GM23338 (cell line): ENCODE measurements around the gene CA5B. TPM values are rescaled to one million over a fixed set of nuclear protein-coding genes. Genes with fewer than 3 reads are reported as not detected.

Experiments used
- ATAC-seq: fragments of 200-7000 bp; cut with Tn5 transposase; 3 replicates; pipeline ENCODE4 v1.9.1; 2020
- DNase-seq: peaks from one replicate; pipeline ENCODE4 v3.0.0-alpha.2; 2015; ENCODE audit warnings: low spot score
- H2AFZ ChIP-seq: fragments of 200-600 bp; sonication (generic); 2 replicates; pipeline ENCODE4 v1.8.0; 2016; ENCODE audit warnings: antibody characterized with exemption, mild to moderate bottlenecking, moderate library complexity
- H3F3A ChIP-seq: fragments of 200-600 bp; sonication (generic); replicated peaks from 2 replicates; pipeline ENCODE4 v1.8.0; 2017; ENCODE audit warnings: antibody characterized with exemption, mixed run types, low read depth
- H3K27ac ChIP-seq: fragments of 200-600 bp; sonication (generic); 2 replicates; pipeline ENCODE4 v1.6.1; 2016; ENCODE audit warnings: low read depth
- H3K27me3 ChIP-seq: fragments of 200-600 bp; sonication (generic); 2 replicates; pipeline ENCODE4 v1.8.0; 2016; ENCODE audit warnings: mild to moderate bottlenecking, mixed run types, moderate library complexity; ENCODE audit not compliant: insufficient read depth
- H3K36me3 ChIP-seq: fragments of 200-600 bp; sonication (generic); 2 replicates; pipeline ENCODE4 v1.8.0; 2016; ENCODE audit warnings: mild to moderate bottlenecking; ENCODE audit not compliant: insufficient read depth
- H3K4me1 ChIP-seq: fragments of 200-600 bp; sonication (generic); 2 replicates; pipeline ENCODE4 v1.8.0; 2016; ENCODE audit warnings: mild to moderate bottlenecking, moderate library complexity; ENCODE audit not compliant: insufficient read depth
- H3K4me2 ChIP-seq: fragments of 200-600 bp; sonication (generic); 2 replicates; pipeline ENCODE4 v1.7.1; 2017; ENCODE audit warnings: mixed run types
- H3K4me3 ChIP-seq: fragments of 200-600 bp; sonication (generic); 2 replicates; pipeline ENCODE4 v1.6.1; 2016; ENCODE audit warnings: mixed run types
- H3K79me2 ChIP-seq: fragments of 200-600 bp; sonication (generic); replicated peaks from 2 replicates; pipeline ENCODE4 v1.8.0; 2017; ENCODE audit warnings: mild to moderate bottlenecking; ENCODE audit not compliant: insufficient read depth
- H3K9me2 ChIP-seq: fragments of 200-600 bp; sonication (generic); 2 replicates; pipeline ENCODE4 v1.8.0; 2017; ENCODE audit not compliant: insufficient read depth
- H4K20me1 ChIP-seq: fragments of 200-600 bp; sonication (generic); replicated peaks from 2 replicates; pipeline ENCODE4 v1.8.0; 2017; ENCODE audit warnings: mild to moderate bottlenecking; ENCODE audit not compliant: insufficient read depth
- H3K27ac Mint-ChIP-seq: 2 replicates; pipeline ENCODE4 v1.8.0; 2020; ENCODE audit warnings: inconsistent platforms, mild to moderate bottlenecking, moderate library complexity, mixed read lengths
- H3K27me3 Mint-ChIP-seq: 3 replicates; pipeline ENCODE4 v1.8.0; 2022; ENCODE audit warnings: low read depth, mild to moderate bottlenecking, moderate library complexity, mixed read lengths, inconsistent platforms; ENCODE audit not compliant: insufficient read depth, poor library complexity
- H3K36me3 Mint-ChIP-seq: 3 replicates; pipeline ENCODE4 v1.8.0; 2021; ENCODE audit warnings: low read depth, mild to moderate bottlenecking, inconsistent platforms, moderate library complexity, mixed read lengths
- H3K4me1 Mint-ChIP-seq: 3 replicates; pipeline ENCODE4 v1.8.0; 2020; ENCODE audit warnings: mild to moderate bottlenecking, inconsistent platforms, mixed read lengths
- H3K4me3 Mint-ChIP-seq: 3 replicates; pipeline ENCODE4 v1.8.0; 2021; ENCODE audit warnings: moderate library complexity, mild to moderate bottlenecking, inconsistent platforms, mixed read lengths
- H3K9me3 Mint-ChIP-seq: 3 replicates; pipeline ENCODE4 v1.8.0; 2020; ENCODE audit warnings: moderate library complexity, mild to moderate bottlenecking, inconsistent platforms, mixed read lengths
- EZH2 ChIP-seq: fragments of 200-600 bp; sonication (generic); IDR thresholded peaks from one replicate; pipeline ENCODE4 v1.8.0; 2017; ENCODE audit warnings: antibody characterized with exemption, mild to moderate bottlenecking, low read depth; ENCODE audit not compliant: unreplicated experiment
- EZH2phosphoT487 ChIP-seq: fragments of 200-600 bp; sonication (generic); IDR thresholded peaks from one replicate; pipeline ENCODE4 v1.8.1; 2018; ENCODE audit warnings: antibody characterized with exemption; ENCODE audit not compliant: unreplicated experiment
- JUNB ChIP-seq: IDR thresholded peaks from one replicate; pipeline ENCODE4 v1.6.1; 2016; ENCODE audit warnings: antibody characterized with exemption; ENCODE audit not compliant: unreplicated experiment
- STAT1 ChIP-seq: IDR thresholded peaks from one replicate; pipeline ENCODE4 v1.6.1; 2016; ENCODE audit warnings: antibody characterized with exemption; ENCODE audit not compliant: unreplicated experiment
- ZNF462 ChIP-seq: fragments of 250-450 bp; sonication (Bioruptor Pico); IDR thresholded peaks from 2 replicates; pipeline ENCODE4 v1.5.0; 2020; ENCODE audit warnings: mild to moderate bottlenecking, moderate library complexity
- polyA plus RNA-seq: library from polyadenylated mRNA; unstranded; fragments of >200 nt; fragmentation: Nextera tagmentation; extraction: Ambion mirVana; gene quantifications from 2 replicates; pipeline ENCODE4 v1.2.1, GENCODE V29; 2016
- total RNA-seq: library from RNA; depleted of rRNA; stranded (reverse); fragments of >200 nt; shearing (Covaris generic); gene quantifications from 2 replicates; pipeline ENCODE4 v1.2.3, GENCODE V29; 2014

The CA5B gene
- total and polyA plus RNA-seq, 2 experiments from 2014 or later: 4.8 to 6.1 TPM

- no peak overlapping the region for H3K4me2 ChIP-seq
- ATAC-seq (no peak), DNase-seq (no peak)
- no peak overlapping the region for H2AFZ ChIP-seq
- Mint-ChIP-seq H3K27ac (no peak overlapping the region), H3K4me3 (no peak overlapping the region), H3K27me3 (peaks cover 3% of the 10 kb centered on the region), H3K36me3 (peaks cover 8% of the 10 kb centered on the region; the same call in 2 of the 3 replicates), H3K9me3 (no peaks in the 10 kb centered on the region), H3K4me1 (peaks cover 16% of the 10 kb centered on the region)
- H3F3A ChIP-seq: no peaks in the 10 kb centered on the region
- no peaks in the 10 kb centered on the region for H3K27me3 ChIP-seq
- H3K4me1 ChIP-seq: peaks cover 7% of the 10 kb centered on the region; the same call in 1 of the 2 replicates
- H3K4me3 ChIP-seq: no peak overlapping the region
- H3K9me2 ChIP-seq: no peaks in the 10 kb centered on the region
- H4K20me1 ChIP-seq: no peaks in the 10 kb centered on the region
- no peak for TF ChIP-seq EZH2
- no peak for TF ChIP-seq STAT1
- no peaks in the 10 kb centered on the region for H3K79me2 ChIP-seq
- no peak overlapping the region for H3K27ac ChIP-seq
- H3K36me3 ChIP-seq: no peaks in the 10 kb centered on the region
Observed at GRCh38 chrX:15739886-15740285, 1.8 kb downstream of the CA5B start.

GRCh38 chrX:15744181-15744867 lies 6.3 kb downstream of the CA5B start:
- Mint-ChIP-seq H3K4me1 (peaks cover 21% of the 10 kb centered on the region), H3K9me3 (no peaks in the 10 kb centered on the region), H3K27ac (no peak overlapping the region), H3K4me3 (no peak overlapping the region; the same call in 2 of the 3 replicates), H3K27me3 (peaks cover 9% of the 10 kb centered on the region), H3K36me3 (peaks cover 8% of the 10 kb centered on the region; the same call in 2 of the 3 replicates)
- no peak for ATAC-seq
- H3K4me1 ChIP-seq: peaks cover 18% of the 10 kb centered on the region
- DNase-seq: no peak
- H3K4me3 ChIP-seq: no peak overlapping the region
- TF ChIP-seq EZH2phosphoT487: no peak
- TF ChIP-seq EZH2: no peak
- no peak for TF ChIP-seq ZNF462 (CRISPR knock-in tag)
- no peak for TF ChIP-seq JUNB
- no peak overlapping the region for H3K27ac ChIP-seq
- H3K79me2 ChIP-seq: no peaks in the 10 kb centered on the region
- H3K36me3 ChIP-seq: no peaks in the 10 kb centered on the region
- H3K27me3 ChIP-seq: no peaks in the 10 kb centered on the region
- H4K20me1 ChIP-seq: no peaks in the 10 kb centered on the region
- H3K9me2 ChIP-seq: no peaks in the 10 kb centered on the region
- no peak overlapping the region for H3K4me2 ChIP-seq
- no peak overlapping the region for H2AFZ ChIP-seq
- no peaks in the 10 kb centered on the region for H3F3A ChIP-seq
